ENCODE results near the gene LRRC43. TPM values are rescaled to one million over a fixed set of nuclear protein-coding genes. Genes with fewer than 3 reads are reported as not detected.

Gene LRRC43, protein sequence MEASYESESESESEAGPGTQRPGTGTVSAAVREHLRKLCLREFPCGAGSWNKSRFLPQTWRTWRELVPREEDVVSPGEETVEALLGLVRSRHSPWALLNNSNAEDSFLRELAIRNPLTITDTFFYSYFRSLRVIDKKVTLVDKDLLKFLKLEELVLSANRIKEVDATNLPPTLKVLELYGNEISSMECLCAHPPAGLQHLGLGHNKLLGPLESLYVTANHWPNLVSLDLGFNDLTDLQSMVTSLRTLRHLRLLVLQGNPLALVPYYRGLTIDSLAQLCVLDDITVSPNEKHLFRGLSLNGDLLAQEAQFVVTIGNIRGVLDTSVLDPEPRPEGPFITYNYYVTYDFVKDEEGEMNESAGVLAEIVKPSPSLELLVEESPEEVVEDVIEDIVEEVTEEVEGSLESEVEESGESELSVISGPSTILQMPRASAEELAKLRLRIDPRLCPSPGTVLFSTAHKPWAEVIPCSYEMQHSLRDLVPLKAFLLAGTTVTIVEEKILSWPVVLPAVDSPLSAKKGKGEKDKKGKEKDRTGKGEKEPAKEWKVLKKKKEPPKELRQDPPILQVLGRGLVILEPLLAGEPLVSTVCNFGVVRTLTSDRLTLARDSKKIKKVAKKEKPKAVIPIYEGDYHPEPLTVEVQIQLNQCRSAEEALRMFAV
- total RNA-seq, result 1 to 10 TPM in 1 of 2 donors, under 1 TPM in 1; 0.70 to 2.1 TPM
- polyA plus RNA-seq (ENCODE audit: insufficient read length in 6 of 6), result 1 to 10 TPM; 1.3 to 3.3 (median 2.6) TPM
- long read RNA-seq, donor 1, result 0 reads
- long read RNA-seq, donor 2, result 0 reads
- long read RNA-seq, donor 3, result 0 reads
- long read RNA-seq, donor 4, partial matches to known transcripts, result 0 of 1 reads
- long read RNA-seq, donor 4, other reads (novel, unspliced or antisense), result 1 of 1 reads
- long read RNA-seq, donor 5, result 0 reads
- long read RNA-seq, donor 6, result 0 reads
- long read RNA-seq, donor 7, result 0 reads
- long read RNA-seq, donor 8, result 0 reads
- long read RNA-seq, donor 9, result 0 reads
- long read RNA-seq, donor 10, partial matches to known transcripts, result 1 of 1 reads
- long read RNA-seq, donor 10, other reads (novel, unspliced or antisense), result 0 of 1 reads
- long read RNA-seq, donor 11, result 0 reads
- long read RNA-seq, donor 12, partial matches to known transcripts, result 0 of 1 reads
- long read RNA-seq, donor 12, other reads (novel, unspliced or antisense), result 0 of 1 reads

- H3K4me3 ChIP-seq, result peak within 1 kb of the TSS; percentile 41 to 43
- peak; percentile 90 for ATAC-seq
These were observed at the start of gene LRRC43 for GRCh38 chr12:122182887-122183587. TSS of gene LRRC43 (plus strand) at chr12:122183123. CDS start at chr12:122183145, 22 bp downstream.

GRCh38 chr12:122133192-122133950, 49.6 kb upstream of the LRRC43 start:
- no peak overlapping the region for H3K4me3 ChIP-seq
- no peaks in the 10 kb centered on the region for H3K9me3 ChIP-seq
- intact Hi-C loops (cut with DNase I), result no loop called here
- TF ChIP-seq, protein P1, sequence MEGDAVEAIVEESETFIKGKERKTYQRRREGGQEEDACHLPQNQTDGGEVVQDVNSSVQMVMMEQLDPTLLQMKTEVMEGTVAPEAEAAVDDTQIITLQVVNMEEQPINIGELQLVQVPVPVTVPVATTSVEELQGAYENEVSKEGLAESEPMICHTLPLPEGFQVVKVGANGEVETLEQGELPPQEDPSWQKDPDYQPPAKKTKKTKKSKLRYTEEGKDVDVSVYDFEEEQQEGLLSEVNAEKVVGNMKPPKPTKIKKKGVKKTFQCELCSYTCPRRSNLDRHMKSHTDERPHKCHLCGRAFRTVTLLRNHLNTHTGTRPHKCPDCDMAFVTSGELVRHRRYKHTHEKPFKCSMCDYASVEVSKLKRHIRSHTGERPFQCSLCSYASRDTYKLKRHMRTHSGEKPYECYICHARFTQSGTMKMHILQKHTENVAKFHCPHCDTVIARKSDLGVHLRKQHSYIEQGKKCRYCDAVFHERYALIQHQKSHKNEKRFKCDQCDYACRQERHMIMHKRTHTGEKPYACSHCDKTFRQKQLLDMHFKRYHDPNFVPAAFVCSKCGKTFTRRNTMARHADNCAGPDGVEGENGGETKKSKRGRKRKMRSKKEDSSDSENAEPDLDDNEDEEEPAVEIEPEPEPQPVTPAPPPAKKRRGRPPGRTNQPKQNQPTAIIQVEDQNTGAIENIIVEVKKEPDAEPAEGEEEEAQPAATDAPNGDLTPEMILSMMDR (IDR thresholded peaks at IDR 0.05), result no peak
- H3K27me3 ChIP-seq, result no peaks in the 10 kb centered on the region
- H3K36me3 ChIP-seq, result peaks cover 0 to 96% of the 10 kb centered on the region in 2 donors
- no peak overlapping the region for H3K27ac ChIP-seq
- DNase-seq (no peak), ATAC-seq (no peak)
- no peaks in the 10 kb centered on the region for H3K4me1 ChIP-seq

More at GRCh38 chr12:122182887-122183587, at the start of gene LRRC43:
- Histone ChIP-seq H3K27ac (no peak within 1 kb of the TSS), H3K9me3 (no peaks in the 10 kb centered on the region), H3K27me3 (peaks cover 0 to 26% of the 10 kb centered on the region in 2 donors), H3K36me3 (no peaks in the 10 kb centered on the region), H3K4me1 (peaks cover 0 to 12% of the 10 kb centered on the region in 2 donors)
- intact Hi-C loops (cut with DNase I), result no loop called here
- TF ChIP-seq, protein P1 (IDR thresholded peaks at IDR 0.05), result no peak
- peak in 3 of 4 donors; percentile 45 to 89 (median 50) for DNase-seq

- TF ChIP-seq, protein P1 (IDR thresholded peaks at IDR 0.05), result no peak
- H3K4me1 ChIP-seq, result no peaks in the 10 kb centered on the region
- no peak overlapping the region for H3K27ac ChIP-seq
- intact Hi-C loops (cut with DNase I), result no loop called here
- no peaks in the 10 kb centered on the region for H3K9me3 ChIP-seq
- H3K36me3 ChIP-seq, result peaks cover 0 to 96% of the 10 kb centered on the region in 2 donors
- no peak overlapping the region for H3K4me3 ChIP-seq
- H3K27me3 ChIP-seq, result no peaks in the 10 kb centered on the region
- no peak for ATAC-seq
- DNase-seq, result no peak
These were observed 47.4 kb upstream of the LRRC43 start for GRCh38 chr12:122135437-122136031.

DNA sequence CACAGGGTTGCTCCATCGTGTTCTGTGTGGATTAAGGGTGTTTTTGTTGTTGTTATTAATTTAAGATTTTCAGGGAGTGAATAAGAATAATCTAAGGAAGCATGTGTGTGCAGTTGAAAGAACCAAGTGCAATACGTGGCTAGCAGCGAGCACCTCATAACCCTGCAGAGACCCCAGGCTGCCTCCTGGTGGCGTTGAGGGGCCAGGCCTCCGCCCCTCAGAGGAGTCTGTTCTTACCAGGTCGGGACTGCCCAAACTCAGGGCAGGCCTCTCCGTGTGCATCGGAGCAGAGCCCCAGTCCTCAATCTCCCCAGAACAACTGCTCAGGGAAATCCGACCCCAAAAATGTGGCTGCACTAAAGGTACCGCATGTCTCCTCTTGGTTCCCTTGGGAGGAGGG, 45.7 kb upstream of the LRRC43 start:
- Histone ChIP-seq H3K36me3 (peaks cover 0 to 96% of the 10 kb centered on the region in 2 donors), H3K4me3 (no peak overlapping the region), H3K27ac (no peak overlapping the region), H3K9me3 (no peaks in the 10 kb centered on the region), H3K27me3 (no peaks in the 10 kb centered on the region), H3K4me1 (no peaks in the 10 kb centered on the region)
- DNase-seq (no peak), ATAC-seq (no peak)
- TF ChIP-seq, protein P1 (IDR thresholded peaks at IDR 0.05), result no peak
- intact Hi-C loops (cut with DNase I), result no loop called here
